NCI-H2107 treated with DMSO at 0.1 percent for 48 hours (cell line): ENCODE results near the gene PTBP1.
"Not testable (repeated sequence)": the region's sequence is repeated elsewhere in the genome, so short reads cannot be mapped to it uniquely, and the experiment has no call there.

ENCODE experiments used
- DNase-seq: peaks from one replicate; lab custom pipeline; 2025; ENCODE audit not compliant: unreplicated experiment; lab: John Stamatoyannopoulos, UW

Gene PTBP1

DNA sequence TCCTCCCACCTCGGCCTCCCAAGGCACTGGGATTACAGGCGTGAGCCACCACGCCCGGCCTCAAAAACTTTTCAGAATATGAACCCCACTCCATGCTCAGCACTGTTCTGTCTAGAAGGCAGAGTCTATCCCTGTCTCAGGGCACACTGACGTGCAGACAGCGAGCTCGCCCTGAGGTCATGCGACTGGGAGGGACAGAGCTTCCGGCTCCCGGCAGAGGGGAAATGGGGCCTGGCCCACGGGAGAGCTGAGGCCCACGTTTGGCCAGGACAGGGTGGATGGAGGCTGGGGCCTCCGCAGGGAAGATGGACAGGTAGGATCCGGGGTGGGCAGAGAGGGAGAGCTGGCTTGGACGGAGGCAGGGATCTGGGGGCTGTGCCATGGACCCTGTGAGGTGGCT lies 27.6 kb downstream of the PTBP1 start:
- DNase-seq: no peak

DNA sequence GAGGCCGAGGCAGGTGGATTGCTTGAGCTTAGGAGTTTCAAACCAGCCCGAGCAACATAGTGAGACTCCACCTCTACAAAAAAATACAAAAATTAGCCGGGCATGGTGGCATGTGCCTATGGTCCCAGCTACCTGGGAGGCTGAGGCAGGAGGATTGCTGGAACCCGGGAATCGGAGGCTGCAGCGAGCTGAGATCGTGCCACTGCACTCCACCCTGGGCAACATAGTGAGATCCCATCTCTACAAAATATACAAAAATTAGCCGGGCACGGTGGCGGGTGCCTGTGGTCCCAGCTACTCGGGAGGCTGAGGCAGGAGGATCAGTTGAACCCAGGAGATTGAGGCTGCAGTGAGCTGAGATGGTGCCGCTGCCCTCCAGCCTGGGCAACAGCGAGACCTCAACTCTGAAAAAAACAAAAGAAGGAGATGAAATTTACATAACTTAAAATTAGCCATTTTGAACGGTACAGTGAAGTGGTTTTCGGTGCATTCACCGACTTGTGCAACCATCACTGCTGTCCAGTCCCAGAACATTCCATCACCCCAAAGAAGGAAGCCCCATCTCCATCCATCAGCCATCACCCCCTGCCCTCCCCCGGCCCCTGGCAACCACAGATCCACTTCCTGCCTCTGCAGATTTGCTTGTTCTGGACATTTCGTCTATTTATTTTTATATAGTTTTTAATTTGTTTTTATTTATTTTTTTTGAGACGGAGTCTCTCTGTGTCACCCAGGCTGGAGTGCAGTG lies 28.8 kb downstream of the PTBP1 start:
- DNase-seq: no peak

DNA sequence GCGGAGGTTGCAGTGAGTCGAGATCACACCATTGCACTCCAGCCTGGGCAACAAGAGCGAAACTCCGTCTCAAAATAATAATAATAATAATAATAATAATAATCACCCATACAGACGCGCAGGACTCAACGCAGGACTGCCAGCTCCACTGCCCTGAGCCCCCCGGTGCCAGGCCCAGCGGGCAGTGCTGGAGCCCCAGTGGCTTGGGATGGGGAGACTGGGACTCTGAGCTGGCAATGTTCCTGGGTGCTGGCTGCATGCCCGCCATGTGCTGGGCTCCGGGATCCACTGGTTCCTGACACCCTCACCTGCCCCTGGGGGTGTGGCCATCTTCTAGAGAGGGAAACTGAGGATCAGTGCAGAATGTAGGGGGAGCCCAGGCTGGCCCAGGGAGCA lies 30.1 kb downstream of the PTBP1 start:
- no peak for DNase-seq

DNA sequence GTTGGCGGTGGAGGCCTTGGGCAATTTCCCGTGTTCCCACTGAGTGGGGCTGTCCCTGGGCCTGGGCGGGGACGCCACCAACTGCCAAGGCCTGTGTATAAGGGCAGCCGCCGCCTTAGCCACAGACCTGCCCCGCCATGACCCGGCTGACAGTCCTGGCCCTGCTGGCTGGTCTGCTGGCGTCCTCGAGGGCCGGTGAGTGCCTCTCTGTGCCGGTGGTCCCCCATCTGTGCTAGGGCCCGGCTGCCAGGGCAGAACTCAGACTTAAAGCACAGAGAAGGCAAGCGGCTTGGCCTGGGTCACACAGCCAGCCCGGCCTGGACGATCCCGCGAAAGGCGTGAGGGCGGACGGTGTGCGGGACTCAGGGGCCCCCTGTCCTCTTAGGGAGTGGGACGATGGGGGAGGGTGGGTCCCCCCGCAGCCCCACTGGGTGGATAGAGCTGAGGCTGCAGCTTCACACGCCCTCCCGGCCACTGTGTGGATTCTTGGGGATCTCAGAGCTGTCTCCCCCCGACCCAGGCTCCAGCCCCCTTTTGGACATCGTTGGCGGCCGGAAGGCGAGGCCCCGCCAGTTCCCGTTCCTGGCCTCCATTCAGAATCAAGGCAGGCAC lies 30.6 kb downstream of the PTBP1 start, which contains the start of gene AZU1:
AZU1 (plus strand) TSS at position 128 of the 612 bp plus-strand sequence; CDS start at position 138, 10 bp downstream.
- DNase-seq: no peak

DNA sequence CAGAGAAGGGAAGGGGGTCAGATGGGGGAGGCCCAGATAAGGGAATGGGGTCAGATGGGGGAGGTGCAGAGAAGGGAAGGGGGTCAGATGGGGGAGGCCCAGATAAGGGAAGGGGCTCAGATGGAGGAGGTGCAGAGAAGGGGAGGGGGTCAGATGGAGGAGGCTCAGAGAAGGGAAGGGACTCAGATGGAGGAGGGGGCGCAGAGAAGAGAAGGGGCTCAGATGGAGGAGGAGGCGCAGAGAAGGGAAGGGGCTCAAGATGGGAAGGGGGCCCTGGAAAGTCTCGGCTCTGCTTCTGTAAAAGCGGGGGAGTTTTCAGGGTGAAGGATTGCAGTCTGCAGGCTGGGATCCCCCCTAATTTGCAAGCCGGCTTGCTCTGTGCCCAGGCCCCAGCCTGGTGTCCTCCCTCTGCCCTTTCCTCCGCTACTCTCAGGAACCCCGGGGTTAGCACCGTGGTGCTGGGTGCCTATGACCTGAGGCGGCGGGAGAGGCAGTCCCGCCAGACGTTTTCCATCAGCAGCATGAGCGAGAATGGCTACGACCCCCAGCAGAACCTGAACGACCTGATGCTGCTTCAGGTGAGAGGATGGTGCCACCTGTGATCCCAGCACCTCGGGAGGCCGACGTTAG lies 32.0 kb downstream of the PTBP1 start:
- no peak for DNase-seq

DNA sequence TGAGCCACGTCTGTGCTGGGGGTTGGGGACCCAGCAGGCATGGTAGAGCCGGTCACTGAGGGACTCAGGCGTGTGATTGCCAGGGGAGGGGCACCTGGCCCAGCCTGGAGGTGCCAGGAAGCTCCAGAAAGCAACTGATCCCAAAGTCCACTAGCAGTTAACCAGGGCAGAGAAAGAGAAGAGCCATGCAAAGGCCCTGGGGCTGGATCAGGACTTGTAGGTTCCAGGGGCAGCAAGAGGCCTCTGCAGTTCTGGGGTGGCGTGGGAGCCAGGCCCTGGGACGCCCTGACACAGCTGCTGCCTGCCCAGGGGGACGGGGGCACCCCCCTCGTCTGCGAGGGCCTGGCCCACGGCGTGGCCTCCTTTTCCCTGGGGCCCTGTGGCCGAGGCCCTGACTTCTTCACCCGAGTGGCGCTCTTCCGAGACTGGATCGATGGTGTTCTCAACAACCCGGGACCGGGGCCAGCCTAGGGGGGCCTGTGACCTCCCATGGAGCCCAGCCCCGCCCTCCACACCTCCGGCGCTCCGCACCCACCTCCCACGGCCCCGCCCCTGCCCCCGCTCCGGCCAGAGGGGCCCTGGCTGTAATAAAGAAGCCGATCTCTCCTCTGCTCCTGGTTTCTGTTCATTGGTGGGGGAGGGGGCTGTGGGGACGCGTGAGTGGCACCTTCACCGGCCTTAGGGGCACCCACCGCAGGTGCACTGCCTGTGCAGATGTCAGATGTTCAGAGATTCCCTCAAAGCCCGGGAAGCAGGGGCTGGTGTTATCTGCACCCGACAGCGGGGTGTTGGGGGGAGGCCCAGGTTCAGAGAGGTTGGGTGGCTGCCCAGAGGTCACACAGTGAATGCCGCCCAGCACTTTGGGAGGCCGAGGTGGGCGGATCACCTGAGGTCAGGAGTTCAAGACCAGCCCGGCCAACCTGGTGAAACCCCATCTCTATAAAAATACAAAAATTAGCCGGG lies 34.4 kb downstream of the PTBP1 start:
- no peak for DNase-seq

DNA sequence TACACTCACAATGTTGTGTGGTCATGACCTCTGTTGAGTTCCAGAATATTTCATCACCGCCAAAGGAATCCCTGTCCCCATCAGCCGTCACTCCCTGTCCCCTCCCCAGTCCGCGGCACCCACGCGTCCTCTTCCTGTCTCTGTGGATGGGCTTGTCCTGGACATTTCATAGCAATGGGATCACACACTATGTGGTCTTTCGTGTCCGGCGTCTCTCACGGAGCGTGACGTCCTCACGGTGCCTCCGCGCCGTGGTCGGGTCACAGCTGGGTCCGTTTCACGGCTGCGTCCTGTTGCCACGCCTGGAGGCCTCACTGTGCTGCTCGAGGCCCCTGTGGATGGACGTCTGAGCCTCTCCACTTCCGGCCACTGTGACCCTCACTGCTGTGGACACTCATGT lies 37.0 kb downstream of the PTBP1 start:
- no peak for DNase-seq

DNA sequence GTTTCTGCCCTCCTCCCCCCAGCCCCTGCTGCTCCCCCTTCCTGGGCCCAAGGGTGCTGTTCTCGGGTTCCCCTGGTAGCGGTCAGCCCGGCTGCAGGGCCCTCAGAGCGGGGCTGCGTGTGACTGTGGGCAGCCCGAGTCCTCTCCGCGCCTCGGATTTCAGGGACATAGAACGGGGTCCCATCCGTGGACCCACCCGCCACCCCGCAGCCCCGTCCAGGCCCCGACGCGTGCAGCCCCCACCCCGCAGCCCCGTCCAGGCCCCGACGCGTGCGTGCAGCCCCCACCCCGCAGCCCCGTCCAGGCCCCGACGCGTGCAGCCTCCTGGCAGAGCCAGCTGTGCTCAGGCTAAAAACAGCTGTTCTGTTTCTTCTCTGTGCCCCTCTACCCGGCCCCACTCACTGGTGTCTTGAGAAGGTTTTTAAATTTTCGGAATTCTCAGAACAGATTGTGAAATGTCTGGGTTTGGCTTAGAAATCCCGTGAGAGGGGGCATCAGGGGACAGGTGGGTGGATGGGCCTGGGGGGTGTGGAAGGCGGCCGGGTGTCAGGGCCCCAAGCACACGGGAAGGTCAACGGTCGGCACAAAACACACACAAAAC lies 38.1 kb downstream of the PTBP1 start:
- DNase-seq: no peak

DNA sequence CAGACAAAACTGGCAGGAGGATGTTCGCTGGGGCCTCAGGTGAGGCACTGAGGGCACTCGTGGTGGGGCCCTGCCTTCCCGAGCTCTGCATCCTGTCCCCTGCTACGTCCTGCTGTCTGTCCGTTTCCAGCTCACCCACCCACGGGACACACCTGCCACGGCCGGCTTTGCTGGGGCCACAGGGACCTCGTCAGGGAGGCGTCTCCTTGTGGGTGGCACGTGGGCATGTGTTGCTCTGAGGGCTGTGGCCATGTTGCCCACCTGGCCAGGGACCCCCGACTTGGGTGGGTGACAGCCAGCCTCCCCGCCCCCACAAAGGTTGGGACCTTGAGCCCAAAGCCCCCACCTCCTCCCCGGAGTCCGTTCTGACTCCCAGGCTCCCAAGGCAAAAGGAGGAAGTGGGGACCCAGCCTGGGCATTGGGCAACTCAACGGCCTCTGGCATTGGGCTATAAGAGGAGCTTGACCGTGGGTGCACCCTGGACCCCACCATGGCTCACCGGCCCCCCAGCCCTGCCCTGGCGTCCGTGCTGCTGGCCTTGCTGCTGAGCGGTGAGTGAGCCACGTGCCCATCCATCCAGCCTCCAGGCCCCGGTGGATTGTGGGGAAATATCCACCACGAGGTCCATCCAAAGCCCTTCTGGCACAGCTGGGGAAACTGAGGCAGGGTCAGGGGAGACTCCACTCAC lies 43.4 kb downstream of the PTBP1 start, which contains the start of gene PRTN3:
PRTN3 (plus strand) TSS at position 481 of the 688 bp plus-strand sequence; CDS start at position 491, 10 bp downstream.
- no peak for DNase-seq

DNA sequence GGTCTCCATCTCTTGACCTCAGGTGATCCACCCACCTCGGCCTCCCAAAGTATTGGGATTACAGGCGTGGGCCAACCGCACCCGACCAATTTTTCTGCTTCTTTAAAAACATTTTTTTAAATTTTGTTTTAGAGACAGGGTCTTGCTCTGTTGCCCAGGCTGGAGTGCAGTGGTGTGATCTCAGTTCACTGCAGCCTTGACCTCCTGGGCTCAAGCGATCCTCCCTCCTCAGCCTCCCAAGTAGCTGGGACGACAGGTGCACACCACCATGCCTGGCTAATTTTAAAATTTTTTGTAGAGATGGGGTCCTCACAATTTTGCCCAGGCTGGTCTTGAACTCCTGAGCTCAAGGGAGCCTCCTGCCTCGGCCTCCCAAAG lies 45.5 kb downstream of the PTBP1 start:
- not testable (repeated sequence) for DNase-seq

DNA sequence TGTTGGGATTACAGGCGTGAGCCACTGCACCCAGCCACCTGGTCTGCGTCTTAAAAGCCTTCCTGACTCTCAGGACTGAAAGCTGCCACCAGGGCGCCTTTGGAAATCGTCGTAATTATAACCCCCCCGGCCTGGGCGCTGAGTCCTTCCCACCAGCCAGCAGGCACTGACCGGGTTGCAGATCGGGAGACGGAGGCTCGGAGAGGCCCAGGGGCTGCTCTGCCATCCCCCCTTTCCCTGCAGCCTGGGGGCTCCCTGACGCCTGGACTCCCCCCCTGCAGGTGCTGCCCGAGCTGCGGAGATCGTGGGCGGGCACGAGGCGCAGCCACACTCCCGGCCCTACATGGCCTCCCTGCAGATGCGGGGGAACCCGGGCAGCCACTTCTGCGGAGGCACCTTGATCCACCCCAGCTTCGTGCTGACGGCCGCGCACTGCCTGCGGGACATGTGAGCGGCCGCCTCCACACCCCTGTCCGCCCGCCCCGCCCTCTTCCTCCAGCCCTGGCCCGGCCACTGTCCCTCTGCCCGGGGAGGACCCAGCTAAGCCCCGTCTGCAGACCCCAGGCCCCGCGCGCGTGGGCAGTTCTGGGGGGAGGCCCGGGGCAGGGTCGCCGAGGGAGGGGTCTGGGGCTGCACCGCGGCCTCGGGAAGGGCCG lies 46.1 kb downstream of the PTBP1 start:
- no peak for DNase-seq

DNA sequence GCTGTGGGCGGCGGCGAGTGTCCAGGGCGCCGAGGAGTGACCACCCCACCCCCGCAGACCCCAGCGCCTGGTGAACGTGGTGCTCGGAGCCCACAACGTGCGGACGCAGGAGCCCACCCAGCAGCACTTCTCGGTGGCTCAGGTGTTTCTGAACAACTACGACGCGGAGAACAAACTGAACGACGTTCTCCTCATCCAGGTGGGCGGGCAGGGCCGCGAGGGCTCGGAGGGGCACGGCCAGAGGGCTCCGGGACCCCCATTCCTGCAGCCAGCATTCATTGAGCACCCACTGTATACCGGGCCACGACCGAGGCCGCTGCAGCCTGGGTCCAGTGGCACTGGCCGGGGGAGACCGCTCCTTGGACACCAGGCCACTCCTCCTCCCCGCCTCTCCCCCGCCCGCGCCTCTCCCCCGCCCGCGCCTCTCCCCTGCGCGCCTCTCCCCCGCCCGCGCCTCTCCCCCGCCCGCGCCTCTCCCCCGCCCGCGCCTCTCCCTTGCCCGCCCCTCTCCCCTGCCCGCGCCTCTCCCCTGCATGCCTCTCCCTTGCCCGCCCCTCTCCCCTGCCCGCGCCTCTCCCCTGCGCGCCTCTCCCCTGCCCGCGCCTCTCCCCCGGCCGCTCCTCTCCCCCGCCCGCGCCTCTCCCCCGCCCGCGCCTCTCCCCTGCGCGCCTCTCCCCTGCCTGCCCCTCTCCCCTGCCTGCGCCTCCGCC lies 46.7 kb downstream of the PTBP1 start:
- DNase-seq: no peak

DNA sequence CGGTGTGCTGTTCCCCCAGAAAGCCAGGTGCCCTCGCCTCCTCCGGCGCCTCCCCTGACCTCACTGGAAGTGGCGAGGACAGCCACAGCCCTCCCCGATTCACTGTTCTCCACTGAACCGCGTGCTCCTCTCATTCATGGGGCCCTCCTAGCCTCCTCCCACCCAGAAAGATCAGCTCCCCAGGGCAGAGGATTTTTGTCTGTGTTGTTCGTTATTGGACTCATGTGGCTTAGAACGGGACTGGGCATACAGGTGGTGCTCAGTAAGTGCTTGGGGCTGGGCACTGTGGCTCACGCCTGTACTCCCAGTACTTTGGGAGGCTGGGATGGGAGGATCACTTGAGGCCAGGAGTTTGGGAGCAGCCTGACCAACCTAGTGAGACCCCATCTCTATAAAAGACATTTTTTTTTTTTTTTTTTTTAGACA lies 47.3 kb downstream of the PTBP1 start:
- no peak for DNase-seq

DNA sequence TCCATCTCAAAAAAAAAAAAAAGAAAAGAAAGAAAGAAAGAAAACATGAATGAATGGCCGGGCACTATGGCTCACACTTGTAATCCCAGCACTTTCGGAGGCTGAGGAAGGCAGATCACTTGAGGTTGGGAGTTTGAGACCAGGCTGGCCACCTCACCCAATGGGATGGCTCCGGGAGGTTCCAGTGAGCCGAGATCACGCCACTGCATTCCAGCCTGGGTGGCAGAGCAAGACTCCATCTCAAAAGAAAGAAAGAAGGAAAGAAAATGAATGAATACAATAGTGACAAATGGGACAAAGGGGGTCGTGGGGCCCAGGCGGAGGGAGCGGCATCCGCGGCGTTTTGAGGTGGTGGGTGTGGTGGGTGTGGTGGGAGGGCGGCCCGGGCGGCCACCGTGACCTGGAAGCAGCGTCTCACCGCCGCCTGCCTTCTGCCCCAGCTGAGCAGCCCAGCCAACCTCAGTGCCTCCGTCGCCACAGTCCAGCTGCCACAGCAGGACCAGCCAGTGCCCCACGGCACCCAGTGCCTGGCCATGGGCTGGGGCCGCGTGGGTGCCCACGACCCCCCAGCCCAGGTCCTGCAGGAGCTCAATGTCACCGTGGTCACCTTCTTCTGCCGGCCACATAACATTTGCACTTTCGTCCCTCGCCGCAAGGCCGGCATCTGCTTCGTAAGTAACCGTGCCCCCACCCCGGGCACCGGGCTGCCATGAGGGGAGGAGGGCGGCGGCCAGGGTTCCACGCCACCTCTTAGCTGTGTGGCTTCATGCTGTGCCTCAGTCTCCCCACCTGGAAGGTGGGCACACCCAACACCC lies 48.7 kb downstream of the PTBP1 start:
- DNase-seq: no peak

DNA sequence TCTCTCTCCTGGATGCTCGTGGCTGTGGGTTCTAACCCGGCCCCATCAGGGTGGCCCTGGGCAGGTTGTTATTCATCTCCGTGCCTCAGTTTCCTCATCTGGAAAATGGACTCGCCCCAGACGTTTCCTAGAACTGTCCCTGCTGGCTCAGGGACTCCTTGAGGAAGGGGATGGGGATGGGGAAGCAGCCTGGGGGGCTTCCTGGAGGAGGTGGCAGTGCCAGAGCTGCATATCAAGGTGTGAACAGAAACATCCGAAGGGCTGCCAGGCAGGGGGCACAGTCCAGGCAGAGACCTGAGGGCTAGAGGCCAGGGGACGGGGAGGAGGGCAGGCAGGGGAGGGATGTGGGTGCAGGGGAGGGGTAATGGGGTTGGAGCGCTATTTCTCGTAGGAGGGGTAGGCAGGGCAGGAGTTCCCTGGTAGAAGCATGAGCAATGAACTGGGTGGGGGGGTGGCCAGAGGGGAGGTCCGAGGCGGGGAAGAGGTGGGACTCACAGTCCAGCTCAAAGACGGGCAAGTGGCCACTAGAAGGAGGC lies 51.2 kb downstream of the PTBP1 start:
- DNase-seq: no peak

DNA sequence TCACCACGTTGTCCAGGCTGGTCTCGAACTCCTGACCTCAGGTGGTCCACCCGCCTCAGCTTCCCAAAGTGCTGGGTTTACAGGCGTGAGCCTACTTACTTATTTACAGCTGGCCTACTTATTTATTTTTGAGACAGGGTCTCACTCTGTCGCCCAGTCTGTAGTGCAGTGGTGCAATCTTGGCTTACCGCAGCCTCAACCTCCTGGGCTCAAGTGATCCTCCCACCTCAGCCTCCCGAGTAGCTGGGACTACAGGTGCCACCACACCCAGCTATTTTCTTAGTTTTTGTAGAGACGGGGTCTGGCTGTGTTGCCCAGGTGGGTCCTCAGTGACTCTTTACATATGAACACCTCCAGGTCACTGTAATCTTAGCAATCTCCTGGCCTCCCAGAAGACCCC lies 51.9 kb downstream of the PTBP1 start:
- not testable (repeated sequence) for DNase-seq

DNA sequence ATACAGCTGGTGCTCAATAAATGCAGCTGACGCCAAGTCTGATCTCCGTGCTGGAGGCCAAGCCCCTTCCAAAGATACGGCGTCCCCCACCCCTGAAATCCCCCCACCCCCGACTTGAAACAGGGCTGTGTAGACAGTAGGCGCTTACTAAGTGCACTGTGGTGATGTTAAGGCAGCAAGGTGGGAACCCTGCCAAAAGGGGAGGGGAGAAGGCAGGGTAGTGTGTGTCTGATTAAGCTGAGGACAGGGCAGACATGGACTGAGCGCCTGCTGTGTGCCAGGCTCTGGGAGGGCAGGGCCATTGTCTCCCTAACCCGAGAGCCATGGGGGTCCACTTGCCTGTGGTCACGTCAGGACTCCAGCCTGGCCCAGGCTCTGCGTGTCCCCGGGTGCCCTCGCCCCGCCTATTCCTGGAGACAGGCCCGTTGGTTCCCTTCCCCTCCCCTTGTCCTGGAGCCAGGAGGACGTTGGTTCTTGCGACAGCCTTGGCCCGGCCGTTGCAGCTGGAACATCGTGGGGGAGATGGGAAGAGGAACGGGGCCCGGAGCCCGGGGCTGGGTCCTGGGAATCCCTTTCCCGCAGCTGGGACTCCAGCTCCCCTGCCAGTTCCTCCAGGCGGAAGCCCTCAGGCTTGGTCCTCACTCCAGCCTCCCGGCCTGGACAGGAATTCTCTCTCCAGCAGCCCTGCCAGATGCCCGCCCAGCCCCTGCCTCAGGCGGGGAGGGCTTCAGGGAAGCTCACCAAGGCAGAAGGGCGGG lies 53.1 kb downstream of the PTBP1 start:
- DNase-seq: no peak
